ENCODE results near the gene NOTCH2NLA. TPM values are rescaled to one million over a fixed set of nuclear protein-coding genes. Genes with fewer than 3 reads are reported as not detected.
"Not testable (repeated sequence)": the region's sequence is repeated elsewhere in the genome, so short reads cannot be mapped to it uniquely, and the experiment has no call there.

NOTCH2NLA gene
- total RNA-seq, 1 experiment from 2014 or later = 47.3 TPM

DNA sequence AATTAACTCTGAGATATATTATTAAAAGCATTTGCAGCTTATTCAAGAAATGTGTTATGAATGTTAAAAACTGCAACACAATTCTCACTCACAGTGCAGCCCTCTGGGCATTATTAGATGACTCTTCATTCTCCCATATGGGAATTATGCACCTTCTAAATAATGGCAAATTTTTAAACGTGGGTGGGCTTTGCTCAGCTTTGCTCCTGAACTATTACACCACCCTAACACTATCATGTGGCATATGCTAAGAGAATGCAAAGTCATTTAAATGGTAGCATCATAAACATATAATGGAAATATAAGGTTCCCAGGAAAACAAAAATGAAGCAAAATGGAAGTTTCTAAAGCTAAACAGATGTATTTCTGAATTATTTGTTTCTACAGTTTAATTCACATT is 61.5 kb downstream of the NOTCH2NLA start:
- not testable (repeated sequence) for DNase-seq (ENCODE audit: low read depth)

DNA sequence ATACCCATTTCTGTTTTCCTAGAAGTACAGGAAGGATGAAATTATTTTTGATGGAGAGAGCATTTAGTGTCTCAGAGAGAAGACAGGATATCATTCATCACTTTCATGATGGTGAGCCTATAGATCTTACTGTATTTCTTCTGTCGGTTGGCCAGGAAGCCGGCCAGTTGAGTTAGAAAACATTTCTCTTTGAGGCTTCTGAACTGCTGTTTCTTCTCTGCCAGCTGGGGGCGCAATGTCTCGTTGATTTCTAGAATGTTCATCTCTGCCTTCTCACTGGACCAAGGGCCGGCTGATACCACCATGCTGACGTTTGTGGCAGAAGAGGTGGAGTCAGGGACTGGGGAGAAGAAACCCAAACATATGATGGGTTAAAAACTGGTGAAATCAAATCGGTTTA is 84.4 kb downstream of the NOTCH2NLA start, which contains the start of gene NBPF10:
TSS of gene NBPF10 (minus strand) at position 340 of the 400 bp plus-strand sequence. CDS start at position 305, 35 bp downstream.
- not testable (repeated sequence) for DNase-seq (ENCODE audit: low read depth)

Other genes with a start within 250 kb of the NOTCH2NLA start
- gene TXNIP, start 232.4 kb downstream of the NOTCH2NLA start, total RNA-seq (2014; rRNA removed; shearing (Covaris generic)) = 2.6 and 2.8 TPM in 2 replicates
- gene HJV, start 207.3 kb downstream of the NOTCH2NLA start, total RNA-seq (2014; rRNA removed; shearing (Covaris generic)) = not detected in 2 replicates
- gene NBPF10, start 84.2 kb downstream of the NOTCH2NLA start, total RNA-seq (2014; rRNA removed; shearing (Covaris generic)) = 0.46 and 1.0 TPM in 2 replicates